GM21515 (cell line): ENCODE results near the gene IQUB.
"Not testable (repeated sequence)": the region's sequence is repeated elsewhere in the genome, so short reads cannot be mapped to it uniquely, and the experiment has no call there.

Source experiments
- ATAC-seq: cut with Tn5 transposase; IDR thresholded peaks from one replicate; pipeline ENCODE4 v1.9.1; 2021; ENCODE audit not compliant: unreplicated experiment

Gene IQUB

GRCh38 chr7:123423622-123424021 is 110.8 kb downstream of the IQUB start:
- no peak for ATAC-seq

DNA sequence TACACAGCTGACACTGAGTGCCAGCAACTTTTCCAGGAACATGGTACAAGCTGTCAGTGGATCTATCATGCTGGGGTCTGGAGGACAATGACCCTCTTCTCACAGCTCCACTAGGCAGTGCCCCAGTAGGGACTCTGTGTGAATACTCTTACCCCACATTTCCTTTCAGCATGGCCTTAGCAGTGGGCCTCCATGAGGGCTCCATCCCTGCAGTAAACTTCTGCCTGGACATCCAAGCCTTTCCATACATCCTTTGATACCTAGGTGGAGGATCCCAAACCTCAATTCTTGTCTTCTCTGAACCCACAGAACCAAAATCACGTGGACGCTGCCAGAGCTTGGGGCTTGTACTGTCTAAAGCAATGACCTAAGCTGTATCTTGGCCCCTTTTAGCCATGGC is 116.8 kb downstream of the IQUB start:
- no peak for ATAC-seq

GRCh38 chr7:123415625-123416024 is 118.8 kb downstream of the IQUB start:
- ATAC-seq, result no peak

DNA sequence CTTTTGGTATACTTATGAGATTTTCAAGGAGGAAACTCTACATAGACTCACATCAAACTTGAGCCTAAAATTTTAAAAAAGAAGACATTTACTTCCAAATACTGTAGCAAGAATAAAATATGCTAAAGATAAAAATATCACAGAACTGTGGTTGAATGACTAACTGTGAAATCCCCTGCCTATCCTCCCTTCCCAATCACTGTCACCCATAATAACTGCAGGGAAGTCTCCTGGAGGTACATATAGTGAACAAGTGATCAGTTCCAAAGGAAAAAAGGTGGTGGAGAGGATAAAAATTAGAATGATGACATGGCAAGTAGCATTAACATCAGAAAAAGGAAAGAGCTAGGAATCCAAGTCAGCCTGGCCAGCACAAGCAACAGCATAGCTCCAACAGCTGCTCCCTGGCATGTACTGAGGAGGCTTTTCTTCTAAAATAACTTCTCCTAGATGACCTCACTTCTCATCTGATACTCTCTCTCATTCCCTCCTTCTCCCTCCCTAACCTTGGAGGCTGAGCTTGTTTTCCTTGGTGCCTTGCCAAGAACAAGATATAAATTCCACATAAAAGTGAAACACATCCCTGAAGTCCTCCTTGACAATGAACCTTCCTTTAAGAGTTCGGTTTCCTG is 124.0 kb downstream of the IQUB start:
- ATAC-seq, result no peak

GRCh38 chr7:123407951-123408350 is 126.4 kb downstream of the IQUB start:
- not testable (repeated sequence) for ATAC-seq
